Ovary (tissue), 9 donors: Measurements from ENCODE around the gene TNKS1BP1. TPM values are rescaled to one million over a fixed set of nuclear protein-coding genes. Genes with fewer than 3 reads are reported as not detected.

ENCODE experiments used
- DNase-seq, 5 donors: peaks; one replicate each; pipeline ENCODE4 v3.0.0-alpha.2; 2019 to 2020
- H3K27ac ChIP-seq, 2 donors: fragments of 200-600 bp; one replicate each; pipeline versions ENCODE4 v1.5.1 to v1.8.0; 2019 to 2022
- H3K27me3 ChIP-seq: fragments of 200-600 bp; one replicate; pipeline ENCODE4 v1.8.0; 2022
- H3K36me3 ChIP-seq: fragments of 200-600 bp; sonication (generic); one replicate; pipeline ENCODE4 v1.5.1; 2019
- H3K4me1 ChIP-seq: one replicate; pipeline ENCODE4 v1.8.1; 2013; ENCODE audit warnings: mild to moderate bottlenecking, moderate library complexity; ENCODE audit not compliant: insufficient read depth
- H3K4me3 ChIP-seq: fragments of 200-600 bp; sonication (generic); one replicate; pipeline ENCODE4 v1.5.1; 2017
- H3K9me3 ChIP-seq, 2 donors: fragments of 200-600 bp in 1 of 2; sonication (generic) in 1 of 2; one replicate each; pipeline versions ENCODE4 v1.5.1 to v1.8.1; 2013 to 2019; ENCODE audit warnings: mild to moderate bottlenecking in 1 of 2, moderate library complexity in 1 of 2
- CTCF ChIP-seq, 3 donors: fragments of 450-650 bp in 2 of 3; fragments of 200-600 bp in 1 of 3; IDR thresholded peaks; one replicate each; pipeline versions ENCODE4 v1.5.1 to v1.8.0; 2016 to 2022; ENCODE audit warnings: antibody characterized with exemption in 3 of 3, mild to moderate bottlenecking in 1 of 3
- EP300 ChIP-seq: sonication (generic); formaldehyde crosslinking; IDR thresholded peaks from one replicate; pipeline ENCODE4 v1.6.1; 2017; ENCODE audit warnings: antibody characterized with exemption
- POLR2A ChIP-seq: fragments of 450-650 bp; IDR thresholded peaks from one replicate; pipeline ENCODE4 v1.6.1; 2017; ENCODE audit warnings: antibody characterized with exemption, mild to moderate bottlenecking, moderate library complexity
- WGBS, 3 donors: extraction: QIAGEN DNeasy Blood & Tissue Kit in 1 of 3; methylation state at CpG; one replicate each; pipeline versions ENCODE4 v1.1.5 to v1.1.7; 2013 to 2017; 5-methylcytosine and 5-hydroxymethylcytosine counted together
- intact Hi-C, 4 donors: fragments of 100-400 bp; cut with DNase I; formaldehyde crosslinking; loops; one replicate each; pipeline versions ENCODE4 v1.11.0 to v1.15.1; 2022 to 2023
- polyA plus RNA-seq, 2 donors: library from polyadenylated mRNA; stranded (reverse); fragments of 200-250 nt in 1 of 2; fragments of 350-450 nt in 1 of 2; fragmentation: Illumina TruSeq in 1 of 2; extraction: RNeasy Lipid Tissue Mini Kit (QIAGEN cat#74804) in 1 of 2; gene quantifications; one replicate each; pipeline ENCODE4 v1.2.3, GENCODE V29; 2013 to 2014
- total RNA-seq, 7 donors: library from RNA; depleted of rRNA in 2 of 7; stranded (reverse); fragments of >200 nt in 2 of 7; fragmentation: NEBNext Ultra II Directional in 3 of 7; extraction: Animal tissue kit (Norgen Biotek cat#: 25700) in 3 of 7; gene quantifications; one replicate each; pipeline versions ENCODE4 v1.1.0 to v1.2.4, GENCODE V29; 2016 to 2023
- donor health status: DM: no; HTN: no; CAD: no; lungs with moderate emphysema.
- donor health status: DM: no; HTN: no; CAD: no.
- donor health status: Bipolar disorder and iron deficiency.
- donor health status: DM: yes; HTN: yes; CAD: no.
- donor health status: DM: no; HTN: no; CAD: no.
- donor health status: DM: yes; HTN: yes; CAD: no.

TNKS1BP1 gene
- total and polyA plus RNA-seq, 9 donors = 45.2 to 230 (median 132) TPM

GRCh38 chr11:57313071-57313787 lies 11.5 kb downstream of the TNKS1BP1 start:
- no peak overlapping the region for H3K4me3 ChIP-seq
- peak in 1 of 5 donors; percentile 43 for DNase-seq
- intact Hi-C loops = no loop called here
- H3K4me1 ChIP-seq = peaks cover 30% of the 10 kb centered on the region
- H3K27ac ChIP-seq = no peak overlapping the region
- TF ChIP-seq CTCF (IDR thresholded peaks at IDR 0.05) (no peak), EP300 (no peak), POLR2A (no peak)
- no peaks in the 10 kb centered on the region for H3K27me3 ChIP-seq
- H3K9me3 ChIP-seq = no peaks in the 10 kb centered on the region
- 61 to 64% (median 63%) methylated on average over 26 of the region's 26 CpGs for WGBS, 3 donors
- no peaks in the 10 kb centered on the region for H3K36me3 ChIP-seq

GRCh38 chr11:57312511-57313021 lies 12.2 kb downstream of the TNKS1BP1 start:
- Histone ChIP-seq H3K9me3 (no peaks in the 10 kb centered on the region), H3K27ac (peak overlapping the region in 1 of 2 donors; percentile 84), H3K36me3 (no peaks in the 10 kb centered on the region), H3K27me3 (no peaks in the 10 kb centered on the region), H3K4me1 (peaks cover 28% of the 10 kb centered on the region), H3K4me3 (no peak overlapping the region)
- peak in 2 of 5 donors; percentile 47 to 54 for DNase-seq
- intact Hi-C loops = no loop called here
- no peak for TF ChIP-seq POLR2A
- no peak for TF ChIP-seq CTCF (IDR thresholded peaks at IDR 0.05)
- no peak for TF ChIP-seq EP300
- WGBS, 3 donors = 77 to 93% (median 86%) methylated on average over 10 of the region's 10 CpGs

- TF ChIP-seq CTCF (IDR thresholded peaks at IDR 0.05) (no peak), POLR2A (peak; percentile 50), EP300 (no peak)
- peaks cover 27% of the 10 kb centered on the region for H3K4me1 ChIP-seq
- H3K9me3 ChIP-seq = no peaks in the 10 kb centered on the region
- intact Hi-C loops = no loop called here
- DNase-seq = peak; percentile 92 to 97 (median 96)
- peak overlapping the region; percentile 76 to 84 for H3K27ac ChIP-seq
- H3K36me3 ChIP-seq = no peaks in the 10 kb centered on the region
- WGBS, 3 donors = 0 to 1% (median 1%) methylated on average over 27 to 31 of the region's 31 CpGs
- no peaks in the 10 kb centered on the region for H3K27me3 ChIP-seq
- peak overlapping the region; percentile 63 for H3K4me3 ChIP-seq
Observed at GRCh38 chr11:57311109-57311936, 13.4 kb downstream of the TNKS1BP1 start.

GRCh38 chr11:57310630-57311086 lies 14.1 kb downstream of the TNKS1BP1 start:
- intact Hi-C loops = no loop called here
- Histone ChIP-seq H3K36me3 (no peaks in the 10 kb centered on the region), H3K4me3 (peak overlapping the region; percentile 63), H3K27me3 (no peaks in the 10 kb centered on the region), H3K27ac (peak overlapping the region; percentile 76 to 84), H3K4me1 (peaks cover 24% of the 10 kb centered on the region), H3K9me3 (no peaks in the 10 kb centered on the region)
- TF ChIP-seq POLR2A = no peak
- no peak for TF ChIP-seq CTCF (IDR thresholded peaks at IDR 0.05)
- TF ChIP-seq EP300 = no peak
- peak in 2 of 5 donors; percentile 64 to 65 for DNase-seq
- WGBS, 3 donors = 4 to 10% (median 4%) methylated on average over 6 of the region's 6 CpGs
